GM06990 (cell line): ENCODE data around the gene CYP39A1.
"Not testable (repeated sequence)": the region's sequence is repeated elsewhere in the genome, so short reads cannot be mapped to it uniquely, and the experiment has no call there.

ENCODE experiments used
- DNase-seq: peaks from one replicate; pipeline ENCODE4 v3.0.0-alpha.2; 2011; ENCODE audit not compliant: insufficient read length; ENCODE audit errors: extremely low read depth
- H3K27me3 ChIP-seq: replicated peaks from 2 replicates; pipeline ENCODE4 v1.6.0; 2011; ENCODE audit warnings: low read length; ENCODE audit not compliant: control insufficient read depth, insufficient read depth
- H3K36me3 ChIP-seq: 2 replicates; pipeline ENCODE4 v1.5.1; 2011; ENCODE audit warnings: low read length; ENCODE audit not compliant: control insufficient read depth, insufficient read depth
- H3K4me3 ChIP-seq: replicated peaks from 2 replicates; pipeline ENCODE4 v1.5.1; 2011; ENCODE audit warnings: low read depth, mild to moderate bottlenecking, control low read depth, low read length
- TF ChIP-seq, protein P1 (sequence below): IDR thresholded peaks from 2 replicates; pipeline ENCODE4 v1.5.1; 2011; ENCODE audit warnings: low read length, control low read depth, mild to moderate bottlenecking, inconsistent platforms; ENCODE audit not compliant: insufficient read depth, poor library complexity, severe bottlenecking

The CYP39A1 gene

GRCh38 chr6:46648869-46649492, 3.6 kb downstream of the CYP39A1 start:
- no peak overlapping the region for H3K4me3 ChIP-seq
- no peak for DNase-seq
- TF ChIP-seq, protein P1, sequence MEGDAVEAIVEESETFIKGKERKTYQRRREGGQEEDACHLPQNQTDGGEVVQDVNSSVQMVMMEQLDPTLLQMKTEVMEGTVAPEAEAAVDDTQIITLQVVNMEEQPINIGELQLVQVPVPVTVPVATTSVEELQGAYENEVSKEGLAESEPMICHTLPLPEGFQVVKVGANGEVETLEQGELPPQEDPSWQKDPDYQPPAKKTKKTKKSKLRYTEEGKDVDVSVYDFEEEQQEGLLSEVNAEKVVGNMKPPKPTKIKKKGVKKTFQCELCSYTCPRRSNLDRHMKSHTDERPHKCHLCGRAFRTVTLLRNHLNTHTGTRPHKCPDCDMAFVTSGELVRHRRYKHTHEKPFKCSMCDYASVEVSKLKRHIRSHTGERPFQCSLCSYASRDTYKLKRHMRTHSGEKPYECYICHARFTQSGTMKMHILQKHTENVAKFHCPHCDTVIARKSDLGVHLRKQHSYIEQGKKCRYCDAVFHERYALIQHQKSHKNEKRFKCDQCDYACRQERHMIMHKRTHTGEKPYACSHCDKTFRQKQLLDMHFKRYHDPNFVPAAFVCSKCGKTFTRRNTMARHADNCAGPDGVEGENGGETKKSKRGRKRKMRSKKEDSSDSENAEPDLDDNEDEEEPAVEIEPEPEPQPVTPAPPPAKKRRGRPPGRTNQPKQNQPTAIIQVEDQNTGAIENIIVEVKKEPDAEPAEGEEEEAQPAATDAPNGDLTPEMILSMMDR: no peak
- H3K27me3 ChIP-seq: peaks cover 2% of the 10 kb centered on the region
- H3K36me3 ChIP-seq: no peaks in the 10 kb centered on the region

DNA sequence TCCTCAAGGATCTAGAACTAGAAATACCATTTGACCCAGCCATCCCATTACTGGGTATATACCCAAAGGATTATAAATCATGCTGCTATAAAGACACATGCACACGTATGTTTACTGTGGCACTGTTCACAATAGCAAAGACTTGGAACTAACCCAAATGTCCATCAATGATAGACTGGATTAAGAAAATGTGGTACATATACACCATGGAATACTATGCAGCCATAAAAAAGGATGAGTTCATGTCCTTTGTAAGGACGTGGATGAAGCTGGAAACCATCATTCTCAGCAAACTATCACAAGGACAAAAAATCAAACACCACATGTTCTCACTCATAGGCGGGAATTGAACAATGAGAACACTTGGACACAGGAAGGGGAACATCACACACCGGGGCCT, 4.5 kb downstream of the CYP39A1 start:
- DNase-seq, H3K36me3 ChIP-seq, H3K4me3 ChIP-seq, H3K27me3 ChIP-seq: not testable (repeated sequence)

GRCh38 chr6:46645265-46645664, 7.4 kb downstream of the CYP39A1 start:
- DNase-seq: no peak
- Histone ChIP-seq H3K4me3 (no peak overlapping the region), H3K36me3 (no peaks in the 10 kb centered on the region), H3K27me3 (no peaks in the 10 kb centered on the region; the same call in 1 of the 2 replicates)
- TF ChIP-seq, protein P1: no peak

DNA sequence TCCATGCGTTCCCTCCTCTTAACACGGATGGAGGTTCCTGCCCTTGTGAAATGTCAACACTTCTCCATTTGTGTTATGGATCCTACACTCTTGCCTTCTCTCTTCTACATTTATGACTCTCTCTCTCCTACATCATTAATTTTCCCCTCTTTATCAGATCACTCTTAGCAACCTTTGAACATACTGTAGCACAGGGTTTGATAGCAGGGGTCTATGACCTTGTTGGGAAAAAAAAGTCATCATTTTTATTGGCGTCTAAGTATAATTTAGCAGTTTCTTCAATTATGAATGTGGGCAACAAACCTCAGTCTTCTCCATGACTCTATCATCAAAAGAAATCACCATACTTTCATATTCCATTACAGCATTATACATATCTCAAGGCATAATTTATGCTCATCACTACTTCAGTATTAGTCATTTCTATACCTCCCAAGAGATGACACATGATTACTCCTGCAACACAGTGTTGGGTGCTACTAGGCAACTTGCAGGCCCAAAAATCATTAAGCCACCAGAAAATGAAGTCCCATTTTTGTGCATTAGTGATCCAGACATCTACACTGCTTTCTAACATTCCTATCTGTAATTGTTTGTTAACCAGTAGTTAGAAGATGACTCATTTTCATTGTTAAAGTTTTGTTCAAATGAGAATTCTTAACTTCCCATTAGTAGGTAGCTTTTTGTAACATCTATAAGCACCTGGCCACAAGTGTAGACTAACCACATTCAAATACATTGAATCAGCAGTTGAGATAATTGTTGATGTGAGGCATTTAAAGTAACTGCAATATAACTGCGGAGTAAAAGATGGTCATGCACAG, 9.5 kb downstream of the CYP39A1 start:
- Histone ChIP-seq H3K36me3 (no peaks in the 10 kb centered on the region), H3K4me3 (no peak overlapping the region), H3K27me3 (no peaks in the 10 kb centered on the region; the same call in 1 of the 2 replicates)
- DNase-seq: no peak
- TF ChIP-seq, protein P1: no peak

DNA sequence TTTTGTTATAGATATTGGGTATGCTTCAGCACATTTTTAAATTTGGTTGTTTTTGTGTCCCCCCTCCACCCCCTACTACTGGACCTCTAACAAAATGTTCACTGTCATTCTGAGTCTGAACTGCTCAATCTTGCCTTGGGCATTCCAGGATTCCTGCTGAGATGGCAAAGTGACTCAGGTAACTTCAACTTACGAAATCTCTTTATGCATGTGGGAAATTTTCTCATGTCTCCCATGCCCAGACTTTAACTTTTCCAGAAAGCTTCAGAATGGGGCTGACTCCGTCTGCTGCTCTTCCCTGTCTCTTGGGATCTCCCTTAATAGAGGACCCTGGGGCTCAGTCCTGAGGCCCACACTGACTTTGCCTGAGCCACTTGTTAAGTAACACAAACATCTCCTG, 14.0 kb downstream of the CYP39A1 start:
- Histone ChIP-seq H3K27me3 (no peaks in the 10 kb centered on the region; the same call in 1 of the 2 replicates), H3K36me3 (no peaks in the 10 kb centered on the region), H3K4me3 (no peak overlapping the region)
- DNase-seq: no peak
- TF ChIP-seq, protein P1: no peak

DNA sequence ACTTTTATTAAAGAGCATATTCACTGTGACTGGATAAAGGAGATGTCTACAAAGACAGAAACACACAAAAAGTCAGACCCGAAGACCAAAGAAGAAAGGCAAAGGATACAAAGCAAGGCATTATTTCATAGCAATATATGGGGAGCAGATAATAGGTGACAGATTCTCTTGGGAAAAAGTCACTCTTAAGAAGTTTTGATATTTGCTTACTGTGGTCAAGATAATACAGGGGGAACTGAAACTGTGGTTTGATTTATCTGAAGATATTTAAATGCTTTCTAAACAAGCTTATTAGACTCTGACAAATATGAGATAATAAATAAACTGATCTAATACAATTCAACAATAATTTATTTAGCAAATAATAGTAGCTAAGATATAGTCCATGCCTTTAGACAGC, 14.7 kb downstream of the CYP39A1 start:
- Histone ChIP-seq H3K36me3 (no peaks in the 10 kb centered on the region), H3K27me3 (no peaks in the 10 kb centered on the region; the same call in 1 of the 2 replicates), H3K4me3 (no peak overlapping the region)
- DNase-seq: no peak
- TF ChIP-seq, protein P1: no peak
